HepG2 (cell line): Measurements from ENCODE around the gene PET100. TPM values are rescaled to one million over a fixed set of nuclear protein-coding genes. Genes with fewer than 3 reads are reported as not detected.

Source experiments
- GPN1 ChIP-seq: sonication (generic); formaldehyde crosslinking; IDR thresholded peaks from 2 replicates; pipeline ENCODE4 v1.5.1; 2020; ENCODE audit warnings: missing genetic modification reagents, borderline replicate concordance
- JUND ChIP-seq: sonication (generic); formaldehyde crosslinking; IDR thresholded peaks from 2 replicates; pipeline ENCODE4 v1.8.0; 2022; ENCODE audit warnings: mild to moderate bottlenecking, missing genetic modification reagents
- TMF1 ChIP-seq: sonication (generic); formaldehyde crosslinking; IDR thresholded peaks from 2 replicates; pipeline ENCODE4 v1.8.1; 2022; ENCODE audit warnings: low read depth, missing genetic modification reagents
- ZBTB44 ChIP-seq: sonication (generic); formaldehyde crosslinking; IDR thresholded peaks from 2 replicates; pipeline ENCODE4 v1.4.0; 2020; ENCODE audit warnings: missing genetic modification reagents
- ZBTB8A ChIP-seq: sonication (generic); formaldehyde crosslinking; IDR thresholded peaks from 2 replicates; pipeline ENCODE4 v1.4.0; 2020; ENCODE audit warnings: mild to moderate bottlenecking, low read depth, missing genetic modification reagents, borderline replicate concordance
- ZNF142 ChIP-seq: sonication (generic); formaldehyde crosslinking; IDR thresholded peaks from 2 replicates; pipeline ENCODE4 v1.4.0; 2020; ENCODE audit warnings: missing genetic modification reagents
- ZNF430 ChIP-seq: sonication (generic); formaldehyde crosslinking; IDR thresholded peaks from 2 replicates; pipeline ENCODE4 v1.9.0; 2021; ENCODE audit warnings: mild to moderate bottlenecking, missing genetic modification reagents
- ZNF556 ChIP-seq: sonication (generic); formaldehyde crosslinking; IDR thresholded peaks from 2 replicates; pipeline ENCODE4 v1.4.0; 2020; ENCODE audit warnings: mild to moderate bottlenecking, missing genetic modification reagents, borderline replicate concordance
- ZNF616 ChIP-seq: sonication (generic); formaldehyde crosslinking; IDR thresholded peaks from 2 replicates; pipeline ENCODE4 v1.5.0; 2020; ENCODE audit warnings: low read depth, mild to moderate bottlenecking, missing genetic modification reagents
- ZNF674 ChIP-seq: sonication (generic); formaldehyde crosslinking; IDR thresholded peaks from 2 replicates; pipeline ENCODE4 v1.5.0; 2020; ENCODE audit warnings: low read depth, mild to moderate bottlenecking, missing genetic modification reagents
- ZNF75D ChIP-seq: sonication (generic); formaldehyde crosslinking; IDR thresholded peaks from 2 replicates; pipeline ENCODE4 v1.8.1; 2023; ENCODE audit warnings: missing genetic modification reagents, mild to moderate bottlenecking, borderline replicate concordance
- ZNF879 ChIP-seq: sonication (generic); formaldehyde crosslinking; IDR thresholded peaks from 2 replicates; pipeline ENCODE4 v1.8.1; 2023; ENCODE audit warnings: missing genetic modification reagents
- polyA plus RNA-seq, 8 experiments: library from polyadenylated mRNA; depleted of rRNA in 3 of 8; stranded (reverse) in 7 of 8; unstranded in 1 of 8; fragments of >200 nt; fragmentation: Illumina TruSeq in 4 of 8; extraction: Trizol in 4 of 8; gene quantifications; 2 replicates each; pipeline versions ENCODE4 v1.2.1 to v1.2.3, GENCODE V29; 2011 to 2016; ENCODE audit warnings: low read depth in 4 of 8, missing spikeins in 1 of 8, mixed read lengths in 1 of 8; ENCODE audit not compliant: insufficient read depth in 1 of 8
- total RNA-seq, 5 experiments: library from RNA; depleted of rRNA; stranded (reverse); fragments of >200 nt; fragmentation: Illumina TruSeq; extraction: Trizol; gene quantifications; 2 replicates each; pipeline ENCODE4 v1.2.3, GENCODE V29; 2016; ENCODE audit warnings: low read depth in 1 of 5
- TF ChIP-seq, protein P1 (sequence below): sonication (generic); formaldehyde crosslinking; IDR thresholded peaks from 2 replicates; pipeline ENCODE4 v1.4.0; 2020; ENCODE audit warnings: missing genetic modification reagents
- TF ChIP-seq, protein P2 (sequence below): sonication (generic); formaldehyde crosslinking; conservative IDR thresholded peaks from 2 replicates; pipeline ENCODE4 v1.4.0; 2020; ENCODE audit warnings: mild to moderate bottlenecking, missing genetic modification reagents, moderate library complexity
- TF ChIP-seq, protein P3 (sequence below): sonication (generic); formaldehyde crosslinking; IDR thresholded peaks from 2 replicates; pipeline ENCODE4 v1.5.1; 2020; ENCODE audit warnings: missing genetic modification reagents, mild to moderate bottlenecking, borderline replicate concordance

PET100 gene
- total and polyA plus RNA-seq, 2 of the 13 experiments (the other 11 are each of a cell fraction or from before 2014, with no cell fraction given), result 22.3 to 66.5 TPM

- TF ChIP-seq, protein P1, sequence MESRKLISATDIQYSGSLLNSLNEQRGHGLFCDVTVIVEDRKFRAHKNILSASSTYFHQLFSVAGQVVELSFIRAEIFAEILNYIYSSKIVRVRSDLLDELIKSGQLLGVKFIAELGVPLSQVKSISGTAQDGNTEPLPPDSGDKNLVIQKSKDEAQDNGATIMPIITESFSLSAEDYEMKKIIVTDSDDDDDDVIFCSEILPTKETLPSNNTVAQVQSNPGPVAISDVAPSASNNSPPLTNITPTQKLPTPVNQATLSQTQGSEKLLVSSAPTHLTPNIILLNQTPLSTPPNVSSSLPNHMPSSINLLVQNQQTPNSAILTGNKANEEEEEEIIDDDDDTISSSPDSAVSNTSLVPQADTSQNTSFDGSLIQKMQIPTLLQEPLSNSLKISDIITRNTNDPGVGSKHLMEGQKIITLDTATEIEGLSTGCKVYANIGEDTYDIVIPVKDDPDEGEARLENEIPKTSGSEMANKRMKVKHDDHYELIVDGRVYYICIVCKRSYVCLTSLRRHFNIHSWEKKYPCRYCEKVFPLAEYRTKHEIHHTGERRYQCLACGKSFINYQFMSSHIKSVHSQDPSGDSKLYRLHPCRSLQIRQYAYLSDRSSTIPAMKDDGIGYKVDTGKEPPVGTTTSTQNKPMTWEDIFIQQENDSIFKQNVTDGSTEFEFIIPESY (CRISPR knock-in tag), result peak; percentile 87; the same call in 1 of the 2 replicates
- no peak for TF ChIP-seq ZBTB8A (CRISPR knock-in tag)
- 0 out of 2 replicates have a peak, but pooled peaks have one; percentile 39 for TF ChIP-seq ZNF430 (CRISPR knock-in tag)
- TF ChIP-seq ZNF556 (CRISPR knock-in tag), result no peak
- TF ChIP-seq, protein P2, sequence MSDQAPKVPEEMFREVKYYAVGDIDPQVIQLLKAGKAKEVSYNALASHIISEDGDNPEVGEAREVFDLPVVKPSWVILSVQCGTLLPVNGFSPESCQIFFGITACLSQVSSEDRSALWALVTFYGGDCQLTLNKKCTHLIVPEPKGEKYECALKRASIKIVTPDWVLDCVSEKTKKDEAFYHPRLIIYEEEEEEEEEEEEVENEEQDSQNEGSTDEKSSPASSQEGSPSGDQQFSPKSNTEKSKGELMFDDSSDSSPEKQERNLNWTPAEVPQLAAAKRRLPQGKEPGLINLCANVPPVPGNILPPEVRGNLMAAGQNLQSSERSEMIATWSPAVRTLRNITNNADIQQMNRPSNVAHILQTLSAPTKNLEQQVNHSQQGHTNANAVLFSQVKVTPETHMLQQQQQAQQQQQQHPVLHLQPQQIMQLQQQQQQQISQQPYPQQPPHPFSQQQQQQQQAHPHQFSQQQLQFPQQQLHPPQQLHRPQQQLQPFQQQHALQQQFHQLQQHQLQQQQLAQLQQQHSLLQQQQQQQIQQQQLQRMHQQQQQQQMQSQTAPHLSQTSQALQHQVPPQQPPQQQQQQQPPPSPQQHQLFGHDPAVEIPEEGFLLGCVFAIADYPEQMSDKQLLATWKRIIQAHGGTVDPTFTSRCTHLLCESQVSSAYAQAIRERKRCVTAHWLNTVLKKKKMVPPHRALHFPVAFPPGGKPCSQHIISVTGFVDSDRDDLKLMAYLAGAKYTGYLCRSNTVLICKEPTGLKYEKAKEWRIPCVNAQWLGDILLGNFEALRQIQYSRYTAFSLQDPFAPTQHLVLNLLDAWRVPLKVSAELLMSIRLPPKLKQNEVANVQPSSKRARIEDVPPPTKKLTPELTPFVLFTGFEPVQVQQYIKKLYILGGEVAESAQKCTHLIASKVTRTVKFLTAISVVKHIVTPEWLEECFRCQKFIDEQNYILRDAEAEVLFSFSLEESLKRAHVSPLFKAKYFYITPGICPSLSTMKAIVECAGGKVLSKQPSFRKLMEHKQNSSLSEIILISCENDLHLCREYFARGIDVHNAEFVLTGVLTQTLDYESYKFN, result peak; percentile 92
- no peak for TF ChIP-seq ZNF616 (CRISPR knock-in tag)
- TF ChIP-seq JUND, result no peak
- TF ChIP-seq ZNF879, result no peak
- no peak for TF ChIP-seq ZNF75D (CRISPR knock-in tag)
- TF ChIP-seq TMF1 (CRISPR knock-in tag), result no peak
- no peak for TF ChIP-seq ZBTB44 (CRISPR knock-in tag)
- no peak for TF ChIP-seq ZNF142
- no peak for TF ChIP-seq GPN1
- TF ChIP-seq ZNF674 (CRISPR knock-in tag), result no peak
- TF ChIP-seq, protein P3, sequence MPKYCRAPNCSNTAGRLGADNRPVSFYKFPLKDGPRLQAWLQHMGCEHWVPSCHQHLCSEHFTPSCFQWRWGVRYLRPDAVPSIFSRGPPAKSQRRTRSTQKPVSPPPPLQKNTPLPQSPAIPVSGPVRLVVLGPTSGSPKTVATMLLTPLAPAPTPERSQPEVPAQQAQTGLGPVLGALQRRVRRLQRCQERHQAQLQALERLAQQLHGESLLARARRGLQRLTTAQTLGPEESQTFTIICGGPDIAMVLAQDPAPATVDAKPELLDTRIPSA (CRISPR knock-in tag), result no peak; the same call in 1 of the 2 replicates
These were observed 22.6 kb downstream of the PET100 start (continued) for GRCh38 chr19:7652061-7652641.
